GM18511 (cell line): Measurements from ENCODE around the gene NEU2.
"Not testable (repeated sequence)": the region's sequence is repeated elsewhere in the genome, so short reads cannot be mapped to it uniquely, and the experiment has no call there.

Experiments
- ATAC-seq: cut with Tn5 transposase; IDR thresholded peaks from one replicate; pipeline ENCODE4 v1.9.1; 2021; ENCODE audit warnings: mild to moderate bottlenecking, moderate library complexity; ENCODE audit not compliant: unreplicated experiment

Gene NEU2

GRCh38 chr2:233010569-233011267 lies 21.8 kb upstream of the NEU2 start:
- ATAC-seq: no peak

GRCh38 chr2:233011268-233011650 lies 21.2 kb upstream of the NEU2 start:
- no peak for ATAC-seq

- no peak for ATAC-seq
Observed at GRCh38 chr2:233011702-233012131, 20.8 kb upstream of the NEU2 start.

GRCh38 chr2:233012301-233012971 lies 20.0 kb upstream of the NEU2 start:
- ATAC-seq: no peak

- no peak for ATAC-seq
Observed at GRCh38 chr2:233013027-233013461, 19.4 kb upstream of the NEU2 start, which contains the start of gene NGEF. TSS of gene NGEF (minus strand) at chr2:233013256. CDS start at chr2:232974890, 38,366 bp downstream.

- no peak for ATAC-seq
Observed at GRCh38 chr2:233013650-233014049, 18.8 kb upstream of the NEU2 start.

GRCh38 chr2:233015019-233015645 lies 17.3 kb upstream of the NEU2 start:
- no peak for ATAC-seq

- ATAC-seq: no peak
Observed at GRCh38 chr2:233017947-233018346, 14.5 kb upstream of the NEU2 start.

- not testable (repeated sequence) for ATAC-seq
Observed at GRCh38 chr2:233019610-233020009, 12.9 kb upstream of the NEU2 start.

- ATAC-seq: no peak
Observed at GRCh38 chr2:233020454-233020853, 12.0 kb upstream of the NEU2 start.

GRCh38 chr2:233021771-233022170 lies 10.7 kb upstream of the NEU2 start:
- no peak for ATAC-seq

- ATAC-seq: no peak
Observed at GRCh38 chr2:233022561-233022960, 9.9 kb upstream of the NEU2 start.

- no peak for ATAC-seq
Observed at GRCh38 chr2:233023007-233023760, 9.3 kb upstream of the NEU2 start.

GRCh38 chr2:233023761-233024410 lies 8.6 kb upstream of the NEU2 start:
- ATAC-seq: no peak

- ATAC-seq: no peak
Observed at GRCh38 chr2:233025706-233026105, 6.8 kb upstream of the NEU2 start.

- no peak for ATAC-seq
Observed at GRCh38 chr2:233026198-233026813, 6.2 kb upstream of the NEU2 start.

GRCh38 chr2:233029321-233029720 lies 3.2 kb upstream of the NEU2 start:
- no peak for ATAC-seq

GRCh38 chr2:233031556-233032500 lies 644 bp upstream of the NEU2 start:
- no peak for ATAC-seq

- no peak for ATAC-seq
Observed at GRCh38 chr2:233033672-233034071, 1.2 kb downstream of the NEU2 start.
